Measurements from ENCODE around the gene EEF1AKMT2.

EEF1AKMT2 gene

DNA sequence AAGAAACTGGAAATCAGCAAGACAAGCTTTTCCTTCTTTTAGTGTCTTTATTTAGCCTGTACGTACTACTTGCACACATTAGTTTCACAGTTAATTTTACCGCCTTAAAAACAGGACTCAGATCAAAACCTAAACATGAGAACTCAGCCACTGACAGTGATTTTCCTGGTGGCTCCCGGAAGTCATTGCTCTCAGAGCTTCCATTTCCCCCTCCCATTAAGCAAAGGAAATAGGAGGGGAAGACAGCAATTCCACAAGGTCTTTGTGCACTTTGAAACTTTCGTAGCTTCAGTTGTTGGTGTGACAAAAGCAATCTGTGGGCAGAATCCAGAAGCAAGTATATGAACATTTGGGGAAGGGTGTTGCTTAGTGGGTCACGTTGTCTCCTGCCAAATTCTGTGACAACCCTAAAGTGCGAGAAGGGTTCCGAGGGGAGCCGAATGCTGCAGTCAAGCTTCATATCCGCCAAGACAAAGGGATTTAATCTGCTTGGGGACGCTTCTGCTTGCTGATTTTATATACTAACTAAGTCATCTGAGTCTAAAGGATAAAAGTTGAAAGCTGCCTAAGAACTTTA is 77.9 kb downstream of the EEF1AKMT2 start (continued):
- TF ChIP-seq, protein P1, sequence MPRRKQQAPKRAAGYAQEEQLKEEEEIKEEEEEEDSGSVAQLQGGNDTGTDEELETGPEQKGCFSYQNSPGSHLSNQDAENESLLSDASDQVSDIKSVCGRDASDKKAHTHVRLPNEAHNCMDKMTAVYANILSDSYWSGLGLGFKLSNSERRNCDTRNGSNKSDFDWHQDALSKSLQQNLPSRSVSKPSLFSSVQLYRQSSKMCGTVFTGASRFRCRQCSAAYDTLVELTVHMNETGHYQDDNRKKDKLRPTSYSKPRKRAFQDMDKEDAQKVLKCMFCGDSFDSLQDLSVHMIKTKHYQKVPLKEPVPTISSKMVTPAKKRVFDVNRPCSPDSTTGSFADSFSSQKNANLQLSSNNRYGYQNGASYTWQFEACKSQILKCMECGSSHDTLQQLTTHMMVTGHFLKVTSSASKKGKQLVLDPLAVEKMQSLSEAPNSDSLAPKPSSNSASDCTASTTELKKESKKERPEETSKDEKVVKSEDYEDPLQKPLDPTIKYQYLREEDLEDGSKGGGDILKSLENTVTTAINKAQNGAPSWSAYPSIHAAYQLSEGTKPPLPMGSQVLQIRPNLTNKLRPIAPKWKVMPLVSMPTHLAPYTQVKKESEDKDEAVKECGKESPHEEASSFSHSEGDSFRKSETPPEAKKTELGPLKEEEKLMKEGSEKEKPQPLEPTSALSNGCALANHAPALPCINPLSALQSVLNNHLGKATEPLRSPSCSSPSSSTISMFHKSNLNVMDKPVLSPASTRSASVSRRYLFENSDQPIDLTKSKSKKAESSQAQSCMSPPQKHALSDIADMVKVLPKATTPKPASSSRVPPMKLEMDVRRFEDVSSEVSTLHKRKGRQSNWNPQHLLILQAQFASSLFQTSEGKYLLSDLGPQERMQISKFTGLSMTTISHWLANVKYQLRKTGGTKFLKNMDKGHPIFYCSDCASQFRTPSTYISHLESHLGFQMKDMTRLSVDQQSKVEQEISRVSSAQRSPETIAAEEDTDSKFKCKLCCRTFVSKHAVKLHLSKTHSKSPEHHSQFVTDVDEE (CRISPR knock-in tag; IDR thresholded peaks at IDR 0.05): no peak
- no peak for TF ChIP-seq ZNF70 (CRISPR knock-in tag; IDR thresholded peaks at IDR 0.05)
- TF ChIP-seq, protein P2, sequence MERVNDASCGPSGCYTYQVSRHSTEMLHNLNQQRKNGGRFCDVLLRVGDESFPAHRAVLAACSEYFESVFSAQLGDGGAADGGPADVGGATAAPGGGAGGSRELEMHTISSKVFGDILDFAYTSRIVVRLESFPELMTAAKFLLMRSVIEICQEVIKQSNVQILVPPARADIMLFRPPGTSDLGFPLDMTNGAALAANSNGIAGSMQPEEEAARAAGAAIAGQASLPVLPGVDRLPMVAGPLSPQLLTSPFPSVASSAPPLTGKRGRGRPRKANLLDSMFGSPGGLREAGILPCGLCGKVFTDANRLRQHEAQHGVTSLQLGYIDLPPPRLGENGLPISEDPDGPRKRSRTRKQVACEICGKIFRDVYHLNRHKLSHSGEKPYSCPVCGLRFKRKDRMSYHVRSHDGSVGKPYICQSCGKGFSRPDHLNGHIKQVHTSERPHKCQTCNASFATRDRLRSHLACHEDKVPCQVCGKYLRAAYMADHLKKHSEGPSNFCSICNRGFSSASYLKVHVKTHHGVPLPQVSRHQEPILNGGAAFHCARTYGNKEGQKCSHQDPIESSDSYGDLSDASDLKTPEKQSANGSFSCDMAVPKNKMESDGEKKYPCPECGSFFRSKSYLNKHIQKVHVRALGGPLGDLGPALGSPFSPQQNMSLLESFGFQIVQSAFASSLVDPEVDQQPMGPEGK (CRISPR knock-in tag; IDR thresholded peaks at IDR 0.05; ENCODE audit: borderline replicate concordance): no peak
- TF ChIP-seq ESRRG (CRISPR knock-in tag; IDR thresholded peaks at IDR 0.05): no peak
- no peak for TF ChIP-seq RARB (CRISPR knock-in tag; IDR thresholded peaks at IDR 0.05)

DNA sequence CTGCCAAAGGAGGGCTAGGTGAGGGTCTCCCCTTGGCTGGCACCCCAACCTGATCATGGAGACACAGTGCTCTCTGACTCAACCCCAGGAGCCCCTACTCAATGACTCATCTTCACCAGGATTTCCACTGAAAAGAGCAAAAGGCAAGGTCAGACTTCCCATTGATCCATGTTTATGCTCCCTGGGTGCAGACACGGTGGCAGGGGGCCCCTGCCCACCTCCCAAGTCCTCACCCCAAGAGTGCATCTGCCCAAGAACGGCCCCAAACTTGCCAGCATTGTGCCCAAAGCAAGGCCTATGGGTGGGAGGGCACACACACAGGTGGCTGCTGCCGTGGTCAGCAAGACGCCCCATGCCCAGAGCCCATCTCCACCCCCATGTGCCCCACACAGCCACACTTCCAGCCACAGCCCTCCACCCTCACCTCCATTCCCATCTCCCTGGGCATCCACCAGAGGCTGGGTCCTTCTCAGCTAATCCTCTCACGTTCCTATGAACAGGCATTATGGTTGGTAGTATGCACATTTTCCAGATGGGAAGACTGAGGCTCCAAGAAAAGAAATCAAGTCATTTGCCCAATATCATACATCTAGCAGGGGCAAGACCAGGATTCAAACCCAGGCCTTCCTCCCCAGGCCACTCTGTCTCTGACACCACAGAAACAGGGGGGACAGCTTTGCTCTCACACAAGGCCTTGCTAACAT is 78.8 kb downstream of the EEF1AKMT2 start:
- no peak for TF ChIP-seq BACH2 (CRISPR knock-in tag; IDR thresholded peaks at IDR 0.05; ENCODE audit: borderline replicate concordance)
- TF ChIP-seq ARNTL (CRISPR knock-in tag; IDR thresholded peaks at IDR 0.05; ENCODE audit: borderline replicate concordance, low read depth): no peak
- TF ChIP-seq CSDC2 (CRISPR knock-in tag; IDR thresholded peaks at IDR 0.05): no peak
- TF ChIP-seq ZFP30 (CRISPR knock-in tag; IDR thresholded peaks at IDR 0.05): no peak
- TF ChIP-seq, protein P3, sequence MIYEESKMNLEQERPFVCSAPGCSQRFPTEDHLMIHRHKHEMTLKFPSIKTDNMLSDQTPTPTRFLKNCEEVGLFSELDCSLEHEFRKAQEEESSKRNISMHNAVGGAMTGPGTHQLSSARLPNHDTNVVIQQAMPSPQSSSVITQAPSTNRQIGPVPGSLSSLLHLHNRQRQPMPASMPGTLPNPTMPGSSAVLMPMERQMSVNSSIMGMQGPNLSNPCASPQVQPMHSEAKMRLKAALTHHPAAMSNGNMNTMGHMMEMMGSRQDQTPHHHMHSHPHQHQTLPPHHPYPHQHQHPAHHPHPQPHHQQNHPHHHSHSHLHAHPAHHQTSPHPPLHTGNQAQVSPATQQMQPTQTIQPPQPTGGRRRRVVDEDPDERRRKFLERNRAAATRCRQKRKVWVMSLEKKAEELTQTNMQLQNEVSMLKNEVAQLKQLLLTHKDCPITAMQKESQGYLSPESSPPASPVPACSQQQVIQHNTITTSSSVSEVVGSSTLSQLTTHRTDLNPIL (CRISPR knock-in tag; IDR thresholded peaks at IDR 0.05; ENCODE audit: low read depth): no peak
- TF ChIP-seq, protein P1 (CRISPR knock-in tag; IDR thresholded peaks at IDR 0.05): no peak
- TF ChIP-seq, protein P2 (CRISPR knock-in tag; IDR thresholded peaks at IDR 0.05; ENCODE audit: borderline replicate concordance): no peak
- no peak for ATAC-seq

DNA sequence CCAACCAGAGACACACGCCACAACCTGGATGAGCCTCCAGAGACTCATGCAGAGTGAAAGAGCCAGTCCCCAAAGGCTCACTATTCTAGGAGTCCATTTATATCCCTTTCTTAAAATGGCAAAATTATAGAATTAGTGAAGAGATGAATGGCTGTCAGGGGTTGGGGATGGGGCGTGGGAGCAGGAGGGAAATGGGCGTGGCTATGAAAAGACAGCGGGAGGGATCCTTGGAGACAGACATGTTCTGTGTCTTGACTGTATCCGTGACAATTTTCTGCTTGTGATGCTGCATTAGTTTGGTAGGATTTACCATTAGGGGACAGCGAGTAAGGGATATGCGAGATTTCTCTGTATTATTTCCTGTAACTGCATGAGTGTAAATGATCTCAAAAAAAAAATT is 80.5 kb downstream of the EEF1AKMT2 start:
- no peak for ATAC-seq
- no peak for TF ChIP-seq ZFP3 (CRISPR knock-in tag; IDR thresholded peaks at IDR 0.05)
- TF ChIP-seq, protein P2 (CRISPR knock-in tag; IDR thresholded peaks at IDR 0.05; ENCODE audit: borderline replicate concordance): no peak
- no peak for TF ChIP-seq TOX (CRISPR knock-in tag; IDR thresholded peaks at IDR 0.05; ENCODE audit: borderline replicate concordance)
- no peak for TF ChIP-seq PPARA (CRISPR knock-in tag; IDR thresholded peaks at IDR 0.05; ENCODE audit: borderline replicate concordance)
- TF ChIP-seq, protein P3 (CRISPR knock-in tag; IDR thresholded peaks at IDR 0.05; ENCODE audit: low read depth): no peak
- TF ChIP-seq, protein P4, sequence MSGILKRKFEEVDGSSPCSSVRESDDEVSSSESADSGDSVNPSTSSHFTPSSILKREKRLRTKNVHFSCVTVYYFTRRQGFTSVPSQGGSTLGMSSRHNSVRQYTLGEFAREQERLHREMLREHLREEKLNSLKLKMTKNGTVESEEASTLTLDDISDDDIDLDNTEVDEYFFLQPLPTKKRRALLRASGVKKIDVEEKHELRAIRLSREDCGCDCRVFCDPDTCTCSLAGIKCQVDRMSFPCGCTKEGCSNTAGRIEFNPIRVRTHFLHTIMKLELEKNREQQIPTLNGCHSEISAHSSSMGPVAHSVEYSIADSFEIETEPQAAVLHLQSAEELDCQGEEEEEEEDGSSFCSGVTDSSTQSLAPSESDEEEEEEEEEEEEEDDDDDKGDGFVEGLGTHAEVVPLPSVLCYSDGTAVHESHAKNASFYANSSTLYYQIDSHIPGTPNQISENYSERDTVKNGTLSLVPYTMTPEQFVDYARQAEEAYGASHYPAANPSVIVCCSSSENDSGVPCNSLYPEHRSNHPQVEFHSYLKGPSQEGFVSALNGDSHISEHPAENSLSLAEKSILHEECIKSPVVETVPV (CRISPR knock-in tag; IDR thresholded peaks at IDR 0.05): no peak
- no peak for TF ChIP-seq TCF4 (CRISPR knock-in tag; IDR thresholded peaks at IDR 0.05; ENCODE audit: borderline replicate concordance)
- no peak for TF ChIP-seq ZNF70 (CRISPR knock-in tag; IDR thresholded peaks at IDR 0.05)
- TF ChIP-seq ISL1 (CRISPR knock-in tag; IDR thresholded peaks at IDR 0.05): no peak
- no peak for TF ChIP-seq ZFP30 (CRISPR knock-in tag; IDR thresholded peaks at IDR 0.05)

All from SK-N-SH treated with all-trans-retinoic acid at 6 μM for 48 hours (cell line).